Occipital lobe (tissue), 2 donors: ENCODE measurements around the gene RAET1L. TPM values are rescaled to one million over a fixed set of nuclear protein-coding genes. Genes with fewer than 3 reads are reported as not detected.
"Not testable (repeated sequence)": the region's sequence is repeated elsewhere in the genome, so short reads cannot be mapped to it uniquely, and the experiment has no call there.

Experiments
- DNase-seq: peaks from one replicate; lab custom pipeline; 2025; lab: John Stamatoyannopoulos, UW
- total RNA-seq: library from RNA; depleted of rRNA; stranded (reverse); fragments of >200 nt; gene quantifications from one replicate; pipeline ENCODE4 v1.2.3, GENCODE V29; 2014

RAET1L gene
- total RNA-seq, 1 donor from 2014 or later: 0.62 TPM

DNA sequence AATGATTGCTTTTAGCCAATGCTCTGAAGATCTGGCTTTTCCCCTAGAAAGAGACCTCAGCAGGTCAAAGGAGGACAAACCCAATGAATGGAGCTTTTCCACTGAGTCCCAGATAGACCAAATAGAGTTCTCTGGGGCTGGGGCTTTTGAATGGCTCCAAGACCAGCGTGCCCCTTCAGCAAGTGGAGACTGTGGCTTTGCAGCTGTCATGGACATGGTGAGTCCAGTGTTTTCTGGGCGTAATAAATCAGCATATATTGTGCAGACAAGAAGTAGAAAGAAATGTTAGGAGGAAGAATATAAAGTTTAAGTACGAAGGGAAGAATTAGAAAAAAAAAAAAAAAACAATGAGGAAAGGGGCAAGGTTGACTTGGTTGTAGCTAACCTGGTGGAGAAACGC is 33.5 kb downstream of the RAET1L start:
- DNase-seq: no peak

DNA sequence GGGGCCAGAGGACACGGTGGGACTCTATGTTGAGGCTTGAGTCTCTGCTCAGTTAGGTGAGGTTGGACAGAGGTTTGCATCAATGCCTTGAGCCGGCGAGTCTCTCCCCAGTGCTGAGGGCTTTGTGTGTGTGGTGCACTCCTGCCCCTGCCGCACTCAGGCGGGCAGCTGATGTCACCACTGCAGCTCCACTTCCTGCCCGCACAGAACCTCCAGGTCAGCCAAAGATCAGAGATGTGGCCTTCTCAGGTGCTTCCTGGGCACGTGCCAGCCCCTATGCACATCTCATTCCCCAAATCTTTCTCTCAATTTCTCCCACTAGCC is 33.9 kb downstream of the RAET1L start:
- not testable (repeated sequence) for DNase-seq

DNA sequence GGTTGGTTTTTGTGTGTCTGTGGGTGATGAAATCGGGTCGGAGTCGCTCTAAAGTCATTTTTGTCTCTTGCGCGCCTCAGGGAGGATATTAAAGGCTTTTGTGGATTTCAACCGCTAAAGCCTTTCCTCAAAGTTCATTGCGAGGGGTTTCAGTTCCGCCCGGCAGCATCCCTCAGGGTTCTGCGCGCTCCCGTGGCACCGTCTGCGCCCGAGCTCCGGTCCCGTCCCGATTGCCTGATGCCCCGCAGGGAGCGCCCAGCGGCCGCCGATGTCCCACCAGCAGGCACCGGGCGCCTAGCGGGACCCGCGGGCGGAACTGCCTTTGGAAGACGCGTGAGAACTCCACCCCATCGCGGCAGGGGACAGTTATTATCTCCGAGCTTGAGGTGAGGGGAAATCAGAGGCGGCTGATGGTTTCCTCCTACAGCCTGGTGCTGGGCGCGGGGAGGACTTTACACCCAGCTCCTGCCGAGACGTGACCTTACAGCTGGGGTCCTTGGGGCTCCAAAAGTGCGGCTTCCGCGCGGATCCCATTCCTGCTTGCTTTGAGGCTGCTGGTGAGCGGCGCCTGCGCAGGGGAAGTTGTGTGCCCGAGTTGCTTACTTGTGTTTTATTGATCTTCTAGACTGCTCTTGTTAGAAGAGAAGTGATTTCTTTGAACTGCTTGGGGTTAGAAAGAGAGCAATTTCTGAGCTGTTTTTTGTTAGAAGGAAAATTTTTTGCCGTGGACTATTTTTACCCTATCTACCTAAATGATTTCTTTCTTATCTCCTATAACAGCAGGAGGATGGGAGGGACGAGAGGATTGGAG is 34.5 kb downstream of the RAET1L start:
- no peak for DNase-seq

DNA sequence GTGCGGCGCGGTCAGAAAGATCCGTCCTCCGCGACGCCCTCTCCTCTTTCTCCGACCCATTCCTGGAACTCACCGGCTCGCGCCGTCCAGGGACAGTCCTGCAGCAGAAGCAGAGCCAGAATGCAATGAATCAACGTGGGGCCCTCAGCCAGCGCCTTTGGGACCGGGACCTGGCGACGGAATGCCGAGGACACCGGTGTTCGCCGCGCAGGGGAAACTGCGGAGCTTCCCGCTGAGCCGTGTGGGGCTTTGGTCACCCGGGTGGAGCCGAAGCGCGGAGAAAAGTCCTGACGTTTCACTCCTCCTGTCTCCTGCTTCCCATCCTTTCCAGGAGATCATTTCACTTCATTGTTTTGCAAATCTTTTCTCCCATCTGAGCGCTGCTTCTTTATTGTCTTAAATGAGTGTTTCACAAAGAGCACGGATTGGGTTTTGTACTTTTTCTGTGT is 35.1 kb downstream of the RAET1L start:
- no peak for DNase-seq

DNA sequence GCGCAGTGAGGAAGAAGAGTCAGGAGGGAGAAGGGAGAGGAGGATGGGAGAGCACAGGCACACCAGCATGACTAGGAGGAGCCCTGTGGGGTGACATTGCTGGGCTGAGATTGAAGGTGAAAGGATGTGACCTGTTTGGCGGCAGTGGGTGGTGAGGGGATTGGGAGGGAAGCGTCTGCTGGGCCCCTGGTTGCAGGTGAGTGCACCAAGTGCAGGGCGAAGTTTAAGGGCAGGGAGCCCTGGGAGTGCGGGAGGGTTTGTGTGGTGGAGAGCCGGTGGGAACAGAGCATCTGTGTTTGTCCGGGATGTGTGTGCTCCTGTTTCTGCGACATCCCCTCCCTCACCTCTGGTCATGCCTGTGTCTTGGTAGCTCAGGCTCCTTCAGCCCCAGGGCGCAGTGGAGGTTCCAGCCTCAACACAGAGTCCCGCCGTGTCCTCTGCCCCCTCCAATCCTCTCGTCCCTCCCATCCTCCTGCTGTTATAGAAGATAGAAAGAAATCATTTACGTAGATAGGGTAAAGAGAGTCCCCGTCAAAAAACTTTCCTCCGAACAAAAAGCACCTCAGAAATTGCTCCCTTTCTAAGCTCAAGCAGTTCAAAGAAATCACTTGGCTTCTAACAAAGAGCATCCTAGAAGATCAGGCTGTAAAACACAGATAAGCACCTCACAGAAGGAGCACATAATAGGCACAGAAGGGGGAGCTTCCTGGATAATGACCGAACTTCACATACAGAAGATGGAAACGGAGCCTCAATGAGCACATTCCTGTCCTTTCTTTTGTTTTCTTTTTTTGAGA is 36.6 kb downstream of the RAET1L start:
- DNase-seq: no peak

DNA sequence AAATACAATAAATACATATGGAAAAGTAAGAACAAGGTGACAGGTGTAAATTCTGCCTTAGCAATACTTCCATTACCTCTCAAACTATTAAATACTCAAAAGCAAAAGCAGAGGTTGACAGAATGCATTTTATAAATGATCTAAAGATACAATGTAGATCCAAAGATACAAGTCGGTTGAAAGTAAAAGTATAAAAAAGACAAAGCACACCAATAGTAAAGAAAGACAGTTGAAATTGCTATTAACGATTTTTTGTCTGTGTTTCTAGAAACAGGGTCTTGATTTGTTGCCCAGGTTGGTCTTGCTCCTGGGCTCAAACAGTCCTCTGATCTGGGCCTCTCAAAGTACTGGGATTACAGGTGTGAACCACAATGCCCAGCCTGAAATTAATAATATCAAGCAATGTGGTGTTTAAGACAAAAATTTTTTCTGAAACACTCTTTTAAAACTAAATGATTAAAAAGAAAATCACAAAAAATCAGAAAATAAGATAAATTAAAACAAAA is 37.7 kb downstream of the RAET1L start:
- DNase-seq: no peak

DNA sequence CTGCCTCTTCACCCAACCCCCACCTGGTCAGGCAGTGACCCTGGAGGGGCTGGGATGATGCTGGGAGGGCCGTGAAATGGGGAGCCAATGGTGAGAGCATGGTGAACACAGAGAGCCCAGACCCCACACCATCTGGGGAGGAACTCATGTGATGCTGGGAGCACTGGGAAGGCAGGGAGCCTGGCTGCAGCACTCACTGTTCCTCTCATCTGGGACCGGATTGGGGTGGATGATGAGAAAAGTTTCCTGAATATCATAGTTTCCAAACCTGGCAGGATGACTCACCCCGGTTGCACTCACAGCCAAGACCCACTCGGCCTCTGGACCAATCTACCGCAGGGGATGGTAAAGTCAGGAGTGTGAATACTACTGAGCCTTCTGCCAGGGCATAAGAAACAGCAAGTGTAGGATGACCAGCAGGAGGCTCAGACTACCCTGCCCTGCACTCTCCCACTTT is 39.8 kb downstream of the RAET1L start:
- DNase-seq: no peak

DNA sequence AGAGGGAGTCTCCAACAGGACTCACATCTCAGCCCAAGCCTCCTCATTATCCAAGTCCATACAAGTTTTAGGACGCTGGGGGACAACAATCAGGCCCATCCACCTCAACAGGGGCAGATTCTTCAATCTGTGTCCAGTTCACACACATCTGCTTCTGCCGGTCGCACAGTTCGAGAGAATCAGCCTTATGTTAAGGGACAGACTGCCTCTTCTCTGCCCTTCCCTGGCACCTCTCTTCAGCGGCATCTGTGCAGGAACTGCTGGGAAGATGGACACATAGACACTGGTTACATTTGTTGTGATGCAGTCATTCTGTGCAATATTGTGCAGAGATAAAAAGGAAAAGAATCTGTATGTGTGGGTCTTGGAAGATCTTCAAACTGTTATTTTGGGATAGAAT is 40.6 kb downstream of the RAET1L start:
- no peak for DNase-seq

DNA sequence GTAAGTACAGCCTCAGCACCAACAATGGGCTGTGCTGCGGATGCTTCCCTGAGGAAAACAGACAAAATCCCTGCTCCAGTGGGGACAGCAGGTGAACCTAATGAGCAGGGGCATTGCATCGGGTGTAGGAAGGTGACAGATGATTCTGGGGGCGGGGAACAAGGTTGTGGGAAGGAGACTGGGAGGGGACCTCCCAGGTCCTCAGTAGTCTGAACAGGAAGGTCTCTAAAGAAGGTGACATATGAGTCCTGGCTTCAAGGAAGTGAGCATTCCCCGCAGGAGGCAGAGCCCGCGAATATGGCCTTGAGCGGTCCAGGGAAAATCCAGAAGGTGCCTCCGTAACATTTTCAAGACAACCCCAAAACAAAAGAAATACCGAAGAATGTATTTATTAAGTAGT is 42.2 kb downstream of the RAET1L start:
- no peak for DNase-seq

DNA sequence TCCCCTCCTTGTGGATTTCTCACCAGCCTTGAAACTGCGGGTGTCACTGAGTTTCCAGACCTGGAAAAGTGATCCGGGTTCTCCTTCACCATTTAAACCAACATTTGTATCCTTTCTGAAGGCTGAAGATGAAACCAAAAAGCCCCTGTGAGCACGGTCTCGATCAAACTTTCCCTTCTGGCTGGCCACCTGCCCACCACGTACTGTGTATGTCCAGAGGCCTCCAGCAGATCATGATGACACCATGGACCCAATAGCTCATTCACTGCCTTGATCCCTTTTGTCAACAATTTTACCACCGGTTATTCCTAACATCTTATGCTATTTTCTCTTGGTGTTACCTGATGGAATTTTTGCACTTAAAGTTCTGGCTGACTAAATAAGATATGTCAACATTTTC is 46.0 kb downstream of the RAET1L start:
- no peak for DNase-seq

DNA sequence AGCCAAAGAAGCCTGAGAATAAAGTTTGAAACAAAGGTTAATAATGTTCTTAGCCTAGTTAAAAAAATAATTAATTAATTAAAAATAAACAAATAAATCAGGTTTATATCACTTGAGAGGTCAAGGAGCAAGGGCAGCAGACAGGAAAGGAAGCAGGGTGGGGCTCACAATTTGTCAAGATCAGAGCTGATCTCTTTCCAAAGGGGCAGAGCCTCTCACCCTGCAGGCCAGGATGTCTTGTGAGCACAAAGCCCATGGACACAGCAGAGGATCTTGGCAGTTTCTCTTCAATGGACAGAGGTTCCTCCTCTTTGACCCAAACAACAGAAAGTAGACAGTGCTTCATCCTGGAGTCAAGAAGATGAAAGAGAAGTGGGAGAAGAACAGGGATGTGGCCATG is 46.7 kb downstream of the RAET1L start:
- no peak for DNase-seq

DNA sequence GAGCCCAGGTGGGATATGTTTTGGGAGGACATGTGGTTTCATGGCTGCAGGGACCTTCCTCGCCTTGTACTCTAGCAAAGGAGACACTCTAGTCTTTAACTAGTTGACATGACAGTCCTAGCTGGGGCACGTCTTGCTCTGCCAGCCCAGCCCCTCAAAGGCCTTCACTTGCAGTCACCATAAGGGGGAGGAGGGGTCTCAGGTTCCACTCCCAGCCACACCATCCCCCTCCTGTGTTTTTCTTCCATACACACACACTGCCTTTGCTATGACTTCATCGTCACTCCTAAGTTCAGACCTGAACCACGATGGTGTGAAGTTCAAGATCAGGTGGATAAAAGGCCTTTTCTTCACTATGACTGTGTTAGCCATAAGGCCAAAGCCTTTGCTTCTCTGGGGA is 48.1 kb downstream of the RAET1L start:
- no peak for DNase-seq

DNA sequence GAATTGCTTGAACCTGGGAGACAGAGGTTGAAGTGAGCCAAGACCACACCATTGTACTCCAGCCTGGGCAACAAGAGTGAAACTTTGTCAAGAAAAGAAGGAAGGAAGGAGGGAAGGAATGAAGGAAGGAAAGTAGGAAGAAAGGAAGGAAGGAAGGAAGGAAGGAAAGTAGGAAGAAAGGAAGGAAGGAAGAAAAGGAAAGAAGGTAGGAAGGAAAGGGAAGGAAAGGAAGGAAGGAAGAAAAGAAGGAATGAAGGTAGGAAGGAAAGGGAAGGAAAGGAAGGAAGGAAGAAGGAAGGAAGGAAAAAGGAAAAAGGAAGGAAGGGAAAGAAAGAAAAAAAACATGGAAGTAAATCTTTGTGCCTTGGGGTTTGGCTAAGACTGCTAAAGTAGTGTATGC is 49.9 kb downstream of the RAET1L start:
- DNase-seq: no peak

DNA sequence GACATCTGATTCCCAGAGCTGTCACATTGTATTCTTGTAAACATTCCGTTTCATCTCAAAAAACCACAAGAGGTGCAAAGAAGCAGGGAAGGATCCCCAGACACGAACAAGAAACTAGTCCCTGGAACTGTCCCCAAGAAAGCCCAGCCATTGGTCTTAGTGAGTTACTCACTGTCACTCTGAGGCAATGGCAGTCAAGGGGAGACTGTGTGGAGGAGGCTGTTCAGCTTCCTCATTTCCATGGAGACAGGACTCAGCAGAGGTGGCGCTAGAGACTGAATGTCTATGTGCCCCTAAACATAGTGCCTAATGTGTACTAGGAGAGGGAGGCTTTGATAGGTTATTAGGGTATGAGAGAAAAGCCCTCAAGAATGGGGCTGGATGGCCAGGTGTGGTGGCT is 50.5 kb downstream of the RAET1L start:
- no peak for DNase-seq

DNA sequence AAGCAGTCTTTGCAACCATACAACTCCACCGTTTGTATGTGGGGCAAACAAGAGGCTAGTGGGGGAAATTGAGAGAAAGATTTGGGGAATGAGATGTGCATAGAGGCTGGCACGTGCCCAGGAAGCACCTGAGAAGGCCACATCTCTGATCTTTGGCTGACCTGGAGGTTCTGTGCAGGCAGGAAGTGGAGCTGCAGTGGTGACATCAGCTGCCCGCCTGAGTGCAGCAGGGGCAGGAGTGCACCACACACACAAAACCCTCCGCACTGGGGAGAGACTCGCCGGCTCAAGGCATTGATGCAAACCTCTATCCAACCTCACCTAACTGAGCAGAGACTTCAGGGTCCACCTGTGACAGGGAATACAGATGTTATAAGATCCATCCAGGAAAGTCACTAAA is 50.9 kb downstream of the RAET1L start:
- DNase-seq: not testable (repeated sequence)

DNA sequence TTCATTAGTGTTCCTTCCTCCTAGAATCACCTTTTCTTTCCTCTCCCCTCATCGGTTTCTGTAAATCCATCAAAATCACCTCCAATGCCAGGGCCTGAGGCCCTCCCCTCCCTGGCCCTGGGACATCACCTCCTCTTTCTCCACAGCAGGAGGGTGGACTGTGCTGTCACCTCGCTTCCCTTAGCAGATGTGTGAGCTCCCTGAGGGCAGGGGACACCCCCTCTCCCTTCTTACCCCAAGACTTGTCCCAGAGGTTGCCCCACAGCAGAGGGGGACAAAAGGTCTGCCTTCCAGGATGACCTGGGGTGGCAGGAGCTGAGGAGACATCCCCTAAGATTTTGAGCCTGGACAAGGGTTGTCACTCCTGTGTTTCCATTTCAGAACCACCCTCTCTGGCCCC is 55.7 kb downstream of the RAET1L start:
- no peak for DNase-seq

DNA sequence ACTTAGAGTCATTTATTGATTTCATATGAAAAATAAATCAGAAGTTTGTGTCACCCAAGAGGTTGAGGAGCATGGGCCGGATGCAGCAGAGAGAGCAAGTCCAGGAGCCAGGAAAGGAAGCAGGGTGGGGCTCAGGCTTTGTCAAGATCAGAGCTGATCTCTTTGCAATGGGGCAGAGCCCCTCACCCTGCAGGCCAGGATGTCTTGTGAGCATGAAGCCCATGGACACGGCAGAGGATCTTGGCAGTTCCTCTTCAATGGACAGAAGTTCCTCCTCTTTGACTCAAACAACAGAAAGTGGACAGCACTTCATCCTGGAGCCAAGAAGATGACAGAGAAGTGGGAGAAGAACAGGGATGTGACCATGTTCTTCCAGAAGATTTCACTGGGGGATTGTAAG is 56.4 kb downstream of the RAET1L start:
- DNase-seq: not testable (repeated sequence)

Other genes with a start within 250 kb of the RAET1L start
- gene LRP11, start 161.2 kb downstream of the RAET1L start, total RNA-seq: 35.2 TPM
- gene RAET1E, start 127.4 kb downstream of the RAET1L start, total RNA-seq: not detected
- gene RAET1G, start 102.4 kb downstream of the RAET1L start, total RNA-seq: not detected
- 5.3 TPM for gene ULBP2, start 83.5 kb downstream of the RAET1L start, total RNA-seq
- gene ULBP1, start 61.6 kb downstream of the RAET1L start, total RNA-seq: 3.9 TPM
- gene ULBP3, start 43.6 kb upstream of the RAET1L start, total RNA-seq: 6.2 TPM
- gene PPP1R14C, start 117.5 kb upstream of the RAET1L start, total RNA-seq: 61.3 TPM